Adrenal gland (tissue), 12 donors: Measurements from ENCODE around the gene CCDC175. TPM values are rescaled to one million over a fixed set of nuclear protein-coding genes. Genes with fewer than 3 reads are reported as not detected.

Experiments
- DNase-seq, 7 donors: peaks; one replicate each; pipeline ENCODE4 v3.0.0-alpha.2; 2019 to 2020
- H3K27ac ChIP-seq, 5 donors: fragments of 200-600 bp; sonication (generic) in 4 of 5; 1 replicate in 3 of 5; 2 replicates in 2 of 5; pipeline versions ENCODE4 v1.5.1 to v1.8.0; 2016 to 2020; ENCODE audit warnings: mild to moderate bottlenecking in 1 of 5
- H3K27me3 ChIP-seq: fragments of 200-600 bp; 2 replicates; pipeline ENCODE4 v1.8.0; 2021
- H3K36me3 ChIP-seq, 2 donors: fragments of 200-600 bp; replicated peaks in 1 of 2; 1 replicate in 1 of 2; 2 replicates in 1 of 2; pipeline versions ENCODE4 v1.5.1 to v1.8.0; 2018 to 2022
- H3K4me1 ChIP-seq, 2 donors: fragments of 200-600 bp; replicated peaks in 1 of 2; 1 replicate in 1 of 2; 2 replicates in 1 of 2; pipeline versions ENCODE4 v1.5.1 to v1.8.0; 2018 to 2021
- H3K4me3 ChIP-seq, 4 donors: fragments of 200-600 bp; sonication (generic) in 3 of 4; one replicate each; pipeline ENCODE4 v1.5.1; 2016 to 2018
- H3K9me3 ChIP-seq, 3 donors: fragments of 200-600 bp; sonication (generic) in 1 of 3; replicated peaks in 1 of 3; 1 replicate in 2 of 3; 2 replicates in 1 of 3; pipeline versions ENCODE4 v1.5.1 to v1.8.0; 2016 to 2021
- CTCF ChIP-seq, 6 experiments: fragments of 450-650 bp in 4 of 6; fragments of 200-600 bp in 2 of 6; sonication (generic) in 1 of 6; IDR thresholded peaks; 1 replicate in 5 of 6; 2 replicates in 1 of 6; pipeline versions ENCODE4 v1.5.1 to v1.8.0; 2016 to 2021; ENCODE audit warnings: antibody characterized with exemption in 6 of 6, mild to moderate bottlenecking in 2 of 6, moderate library complexity in 1 of 6
- POLR2A ChIP-seq, 2 donors: fragments of 450-650 bp; IDR thresholded peaks; one replicate each; pipeline ENCODE4 v1.6.1; 2017; ENCODE audit warnings: antibody characterized with exemption in 2 of 2, mild to moderate bottlenecking in 2 of 2, moderate library complexity in 1 of 2
- WGBS, 4 donors: extraction: QIAGEN DNeasy Blood & Tissue Kit in 2 of 4; methylation state at CpG; one replicate each; pipeline versions ENCODE4 v1.1.5 to v1.1.7; 2013 to 2017; 5-methylcytosine and 5-hydroxymethylcytosine counted together
- intact Hi-C, 2 donors: fragments of 100-400 bp; cut with DNase I; formaldehyde crosslinking; loops; one replicate each; pipeline versions ENCODE4 v1.14.1 to v1.15.0; 2022 to 2023
- polyA plus RNA-seq, 3 donors: library from polyadenylated mRNA; stranded (reverse); fragments of 200-250 nt in 2 of 3; fragments of 350-450 nt in 1 of 3; fragmentation: Illumina TruSeq in 1 of 3; extraction: RNeasy Lipid Tissue Mini Kit (QIAGEN cat#74804) in 1 of 3; gene quantifications; one replicate each; pipeline ENCODE4 v1.2.3, GENCODE V29; 2013 to 2014
- total RNA-seq, 9 donors: library from RNA; depleted of rRNA in 4 of 9; stranded (reverse); fragments of >200 nt in 4 of 9; fragments of 120-200 nt in 1 of 9; fragmentation: NEBNext Ultra II Directional in 1 of 9; extraction: Animal tissue kit (Norgen Biotek cat#: 25700) in 1 of 9; gene quantifications; one replicate each; pipeline versions ENCODE4 v1.1.0 to v1.2.4, GENCODE V29; 2013 to 2023
- donor health status: healthy with polysubstance abuse.
- donor health status: Bipolar disorder and iron deficiency.
- donor health status: DM: yes; HTN: yes; CAD: no.
- donor health status: DM: no; HTN: no; CAD: no.
- donor health status: DM: no; HTN: no; CAD: no.
- donor health status: DM: yes; HTN: yes; CAD: no.

Gene CCDC175
- total and polyA plus RNA-seq, 12 donors = 0.49 to 0.77 TPM; not detected in 10

GRCh38 chr14:59580911-59581310 is 4.3 kb upstream of the CCDC175 start:
- Histone ChIP-seq H3K27me3 (no peaks in the 10 kb centered on the region), H3K36me3 (no peaks in the 10 kb centered on the region), H3K4me3 (no peak overlapping the region), H3K4me1 (peaks cover 0 to 8% of the 10 kb centered on the region in 2 donors), H3K27ac (no peak overlapping the region), H3K9me3 (no peaks in the 10 kb centered on the region)
- intact Hi-C loops = no loop called here
- no peak for DNase-seq
- WGBS, 4 donors = 73 to 91% (median 85%) methylated on average over 2 of the region's 2 CpGs
- no peak for TF ChIP-seq POLR2A (IDR thresholded peaks at IDR 0.05)
- no peak for TF ChIP-seq CTCF (IDR thresholded peaks at IDR 0.05)

DNA sequence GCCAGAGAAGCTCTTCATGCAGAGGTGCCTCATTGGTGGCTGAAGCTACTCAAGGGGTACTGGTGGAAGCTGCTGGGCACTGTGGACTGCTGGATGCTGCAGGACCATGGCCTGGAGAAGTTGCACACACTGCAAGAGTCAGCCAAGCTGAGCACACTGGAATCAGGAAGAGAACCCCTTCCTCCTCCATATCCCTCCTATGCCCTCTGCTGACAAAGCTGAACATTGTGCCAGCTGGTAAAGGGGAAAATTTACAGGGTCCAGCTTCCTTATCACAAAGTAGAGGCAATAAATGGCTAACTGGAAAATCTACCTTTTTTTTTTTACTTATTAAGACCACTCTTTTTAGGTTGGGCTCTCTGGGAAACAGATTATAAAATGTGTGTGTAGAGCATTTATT is 6.5 kb downstream of the CCDC175 start:
- no peak for DNase-seq
- no peaks in the 10 kb centered on the region for H3K36me3 ChIP-seq
- H3K9me3 ChIP-seq = no peaks in the 10 kb centered on the region
- H3K27me3 ChIP-seq = peaks cover 4% of the 10 kb centered on the region
- H3K27ac ChIP-seq = no peak overlapping the region
- H3K4me3 ChIP-seq = no peak overlapping the region
- intact Hi-C loops = no loop called here
- TF ChIP-seq CTCF (IDR thresholded peaks at IDR 0.05) (no peak), POLR2A (IDR thresholded peaks at IDR 0.05) (no peak)
- no peaks in the 10 kb centered on the region for H3K4me1 ChIP-seq

DNA sequence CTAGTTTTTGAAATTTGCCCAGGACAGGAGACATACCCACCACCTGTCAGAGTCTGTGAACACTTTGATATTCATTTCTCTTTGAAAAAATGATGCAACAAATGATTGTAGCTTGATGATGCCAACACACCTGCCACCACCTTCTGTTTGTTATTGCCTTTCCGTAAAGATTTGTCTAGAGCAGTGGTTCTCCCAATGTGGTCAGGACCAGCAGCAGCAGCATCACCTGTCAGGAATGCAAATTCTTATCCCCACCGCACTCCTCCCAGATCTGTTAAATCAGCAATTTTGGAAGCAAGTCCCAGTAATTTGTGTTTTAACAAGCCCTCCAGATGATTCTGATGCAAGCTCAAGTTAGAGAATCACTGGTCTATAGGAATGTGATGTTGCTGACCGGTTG is 9.9 kb downstream of the CCDC175 start:
- no peaks in the 10 kb centered on the region for H3K36me3 ChIP-seq
- H3K9me3 ChIP-seq = peaks cover 0 to 5% (median 0%) of the 10 kb centered on the region in 3 donors
- H3K4me1 ChIP-seq = no peaks in the 10 kb centered on the region
- H3K27me3 ChIP-seq = peaks cover 4% of the 10 kb centered on the region
- no peak for TF ChIP-seq CTCF (IDR thresholded peaks at IDR 0.05)
- no peak for TF ChIP-seq POLR2A (IDR thresholded peaks at IDR 0.05)
- no peak overlapping the region for H3K4me3 ChIP-seq
- DNase-seq = no peak
- H3K27ac ChIP-seq = no peak overlapping the region
- WGBS, 4 donors = 77 to 88% (median 83%) methylated on average over 3 of the region's 3 CpGs
- intact Hi-C loops = no loop called here

- peaks cover 4% of the 10 kb centered on the region for H3K27me3 ChIP-seq
- H3K27ac ChIP-seq = no peak overlapping the region
- H3K4me1 ChIP-seq = no peaks in the 10 kb centered on the region
- TF ChIP-seq POLR2A (IDR thresholded peaks at IDR 0.05) = no peak
- no peaks in the 10 kb centered on the region for H3K36me3 ChIP-seq
- no peak overlapping the region for H3K4me3 ChIP-seq
- DNase-seq = no peak
- WGBS, 4 donors = 40 to 67% (median 59%) methylated on average over 1 of the region's 1 CpG
- H3K9me3 ChIP-seq = peaks cover 0 to 5% (median 0%) of the 10 kb centered on the region in 3 donors
- intact Hi-C loops = no loop called here
These were observed 10.3 kb downstream of the CCDC175 start for GRCh38 chr14:59566296-59566695.

DNA sequence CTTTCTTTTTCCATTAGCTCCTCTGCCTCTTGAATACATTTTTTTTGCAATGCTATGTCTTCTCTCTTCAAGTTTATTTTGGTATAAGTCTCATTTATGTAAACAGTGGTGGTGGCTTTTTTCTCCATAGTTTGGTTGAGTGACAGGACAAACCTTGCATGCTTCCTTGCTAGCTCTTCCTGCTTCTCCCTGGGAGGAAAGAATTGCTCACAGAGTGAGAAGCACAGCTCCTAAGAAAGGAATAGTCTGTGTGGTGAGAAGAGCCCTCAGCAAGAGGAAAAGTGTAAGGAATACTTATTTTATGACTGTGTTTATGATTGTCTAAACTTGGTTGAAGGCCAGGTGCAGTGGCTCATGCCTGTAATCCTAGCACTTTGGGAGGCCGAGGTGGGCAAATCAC is 11.5 kb downstream of the CCDC175 start:
- no peak for DNase-seq
- WGBS, 4 donors = 79 to 95% (median 88%) methylated on average over 1 of the region's 1 CpG
- Histone ChIP-seq H3K4me1 (no peaks in the 10 kb centered on the region), H3K36me3 (no peaks in the 10 kb centered on the region), H3K27me3 (peaks cover 4% of the 10 kb centered on the region), H3K4me3 (no peak overlapping the region), H3K9me3 (peaks cover 0 to 5% (median 0%) of the 10 kb centered on the region in 3 donors), H3K27ac (no peak overlapping the region)
- intact Hi-C loops = no loop called here
- TF ChIP-seq POLR2A (IDR thresholded peaks at IDR 0.05) (no peak), CTCF (IDR thresholded peaks at IDR 0.05) (no peak)
